AG10803 (cell line): ENCODE measurements around the gene PARP16.

Source experiments
- DNase-seq: peaks from one replicate; pipeline ENCODE4 v3.0.0; 2010; ENCODE audit warnings: low read depth
- H3K4me3 ChIP-seq: 2 replicates; pipeline ENCODE4 v1.5.1; 2011; ENCODE audit warnings: mild to moderate bottlenecking, low read length, control low read depth
- CTCF ChIP-seq: conservative IDR thresholded peaks from 2 replicates; pipeline ENCODE4 v1.5.1; 2011; ENCODE audit warnings: mild to moderate bottlenecking, low read length, control low read depth, inconsistent platforms

Gene PARP16

GRCh38 chr15:65210770-65211481 lies 75.8 kb downstream of the PARP16 start, which contains the start of gene CILP:
Gene CILP, minus strand, starts transcription at chr15:65211473. Its CDS starts 1,718 bp downstream, at chr15:65209755.
- TF ChIP-seq CTCF: no peak
- no peak within 1 kb of the TSS for H3K4me3 ChIP-seq
- DNase-seq: no peak

- H3K4me3 ChIP-seq: no peak overlapping the region
- peak; percentile 45 for DNase-seq
- TF ChIP-seq CTCF: no peak
Measured at GRCh38 chr15:65209701-65210643, 76.7 kb downstream of the PARP16 start.

- TF ChIP-seq CTCF: no peak
- no peak for DNase-seq
Measured at GRCh38 chr15:65208647-65209046, 78.0 kb downstream of the PARP16 start.

More at GRCh38 chr15:65208647-65209046, 78.0 kb downstream of the PARP16 start:
- H3K4me3 ChIP-seq: no peak overlapping the region
